B cell (primary cell): ENCODE data around the gene SH3YL1.

Experiments
- EZH2 ChIP-seq: IDR thresholded peaks from 2 replicates; pipeline ENCODE4 v1.6.1; 2012; ENCODE audit warnings: borderline replicate concordance, low read depth, mild to moderate bottlenecking, moderate library complexity, low read length; ENCODE audit not compliant: insufficient read depth, poor library complexity, severe bottlenecking
- TF ChIP-seq, protein P1 (sequence below): fragments of 200-600 bp; IDR thresholded peaks from one replicate; pipeline ENCODE4 v1.8.0; 2022; ENCODE audit warnings: antibody characterized with exemption, mild to moderate bottlenecking

DNA sequence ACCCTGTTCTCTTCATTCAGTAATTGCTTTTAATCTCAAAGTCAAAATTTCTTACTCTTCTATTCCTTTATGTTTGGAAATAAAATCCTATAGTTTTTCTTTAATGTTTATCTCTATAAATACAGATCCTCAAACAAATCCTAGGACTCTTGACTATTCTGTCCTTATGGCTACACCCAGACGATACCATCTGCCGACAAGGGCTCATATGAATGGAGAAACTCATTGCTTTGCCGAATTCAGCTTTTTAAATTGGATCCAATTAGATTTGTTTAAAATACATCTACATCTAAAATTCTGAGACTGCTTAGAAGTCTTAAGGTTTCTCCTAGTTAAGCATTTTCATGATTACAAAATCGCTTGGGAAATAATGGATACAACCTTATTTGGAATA, 15.1 kb upstream of the SH3YL1 start:
- TF ChIP-seq, protein P1, sequence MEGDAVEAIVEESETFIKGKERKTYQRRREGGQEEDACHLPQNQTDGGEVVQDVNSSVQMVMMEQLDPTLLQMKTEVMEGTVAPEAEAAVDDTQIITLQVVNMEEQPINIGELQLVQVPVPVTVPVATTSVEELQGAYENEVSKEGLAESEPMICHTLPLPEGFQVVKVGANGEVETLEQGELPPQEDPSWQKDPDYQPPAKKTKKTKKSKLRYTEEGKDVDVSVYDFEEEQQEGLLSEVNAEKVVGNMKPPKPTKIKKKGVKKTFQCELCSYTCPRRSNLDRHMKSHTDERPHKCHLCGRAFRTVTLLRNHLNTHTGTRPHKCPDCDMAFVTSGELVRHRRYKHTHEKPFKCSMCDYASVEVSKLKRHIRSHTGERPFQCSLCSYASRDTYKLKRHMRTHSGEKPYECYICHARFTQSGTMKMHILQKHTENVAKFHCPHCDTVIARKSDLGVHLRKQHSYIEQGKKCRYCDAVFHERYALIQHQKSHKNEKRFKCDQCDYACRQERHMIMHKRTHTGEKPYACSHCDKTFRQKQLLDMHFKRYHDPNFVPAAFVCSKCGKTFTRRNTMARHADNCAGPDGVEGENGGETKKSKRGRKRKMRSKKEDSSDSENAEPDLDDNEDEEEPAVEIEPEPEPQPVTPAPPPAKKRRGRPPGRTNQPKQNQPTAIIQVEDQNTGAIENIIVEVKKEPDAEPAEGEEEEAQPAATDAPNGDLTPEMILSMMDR = no peak
- no peak for TF ChIP-seq EZH2
